HG02973 (cell line): ENCODE data around the gene PAGR1.
A peak's percentile ranks its signal among the peaks of the same experiment; 100 is the strongest.
"Not testable (repeated sequence)": the region's sequence is repeated elsewhere in the genome, so short reads cannot be mapped to it uniquely, and the experiment has no call there.

Experiments
- ATAC-seq: cut with Tn5 transposase; IDR thresholded peaks from one replicate; pipeline ENCODE4 v1.9.1; 2021; ENCODE audit warnings: moderate library complexity; ENCODE audit not compliant: unreplicated experiment

PAGR1 gene

GRCh38 chr16:29862383-29862883, 46.5 kb downstream of the PAGR1 start:
- no peak for ATAC-seq

- peak; percentile 82 for ATAC-seq
These were observed 47.1 kb downstream of the PAGR1 start, which contains the start of gene CDIPT for GRCh38 chr16:29862884-29863668. Gene CDIPT (minus strand): TSS chr16:29863226. CDS start chr16:29862857, 369 bp downstream.

- ATAC-seq, result no peak
These were observed 47.7 kb downstream of the PAGR1 start for GRCh38 chr16:29863669-29863984.

- no peak for ATAC-seq
These were observed 48.3 kb downstream of the PAGR1 start for GRCh38 chr16:29864205-29864604.

- ATAC-seq, result no peak
These were observed 52.6 kb downstream of the PAGR1 start for GRCh38 chr16:29868396-29869009.

GRCh38 chr16:29869067-29869466, 53.1 kb downstream of the PAGR1 start:
- not testable (repeated sequence) for ATAC-seq
